ENCODE results near the gene TNPO1.

TNPO1 gene

DNA sequence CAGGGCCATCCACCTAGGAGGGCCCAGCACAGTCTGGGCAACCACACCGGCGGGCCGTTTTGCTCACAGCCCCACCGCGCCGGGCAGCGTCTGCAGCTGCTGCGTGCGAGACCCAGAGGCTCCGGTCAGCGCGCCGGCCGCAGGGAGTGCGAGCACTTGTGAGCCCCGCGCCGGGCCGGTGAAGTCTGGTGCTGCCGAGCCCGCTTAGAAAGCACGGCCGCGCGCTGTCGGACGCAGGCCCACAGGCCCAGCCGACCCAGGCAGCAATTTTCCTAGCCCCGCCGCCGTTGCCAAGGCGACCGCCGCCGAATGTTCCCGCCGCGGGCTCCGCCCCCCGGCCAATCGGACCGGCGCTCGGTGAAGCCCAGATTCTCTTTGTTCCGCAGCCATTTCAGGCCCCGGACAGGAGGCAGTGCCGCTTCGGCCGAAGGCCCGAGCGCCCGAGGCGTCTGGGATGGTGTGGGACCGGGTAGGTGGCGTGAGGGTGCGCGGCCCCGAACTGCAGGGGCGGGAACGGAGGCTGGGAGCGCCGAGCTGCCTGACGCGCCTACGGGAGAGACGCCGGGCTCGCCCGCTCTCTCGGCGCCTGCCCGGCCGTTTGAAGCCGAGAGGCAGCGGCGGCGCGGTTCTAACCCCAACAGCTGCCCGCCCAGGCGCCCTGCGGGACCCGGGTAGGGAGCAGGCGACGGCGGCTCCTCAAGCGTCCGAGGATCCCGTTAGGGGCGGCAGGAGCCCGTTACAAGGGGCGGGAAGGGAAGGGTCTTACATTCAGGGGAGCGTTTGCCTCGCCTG is at the start of gene TNPO1:
TNPO1 (plus strand) TSS at position 378 of the 792 bp plus-strand sequence; CDS start at position 455, 77 bp downstream.
- TF ChIP-seq GATA3 (IDR thresholded peaks at IDR 0.05; ENCODE audit: low read depth, low read length) (no peak), GATA2 (IDR thresholded peaks at IDR 0.05; ENCODE audit: low read depth, low read length) (no peak)

DNA sequence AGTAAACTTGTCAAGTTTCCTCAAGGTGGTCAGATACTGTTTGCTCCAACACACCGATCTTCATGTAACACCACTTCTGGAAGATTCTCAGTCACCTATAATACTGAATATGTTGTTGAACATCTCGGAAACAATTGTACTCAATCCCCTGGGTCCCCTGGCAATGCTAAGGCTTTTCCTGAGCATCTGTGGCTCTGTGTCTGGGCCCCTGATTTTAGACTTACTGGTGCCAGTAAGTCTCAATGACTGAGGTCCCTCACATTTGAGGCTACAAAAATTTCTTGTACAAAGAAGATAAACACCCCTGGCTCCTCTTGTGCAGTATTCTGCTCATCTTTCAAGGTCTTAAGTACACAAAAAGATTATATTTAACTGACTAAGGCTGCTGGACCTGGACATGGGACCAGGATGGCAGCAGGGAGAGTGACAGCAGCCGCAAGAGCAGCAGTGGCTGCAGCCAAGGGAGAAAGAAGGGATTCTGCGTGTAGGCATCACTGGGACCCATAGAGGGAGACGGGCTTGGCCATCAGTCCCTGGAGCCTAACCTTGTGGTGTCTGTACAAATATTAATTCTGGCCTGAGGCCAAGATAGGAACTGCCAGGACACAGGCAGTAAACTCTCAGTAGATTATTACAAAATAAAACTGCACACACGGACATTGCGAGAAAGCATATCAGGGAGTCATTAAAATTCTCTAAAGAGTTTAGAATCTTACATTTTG is 49.0 kb upstream of the TNPO1 start:
- TF ChIP-seq GATA2 (IDR thresholded peaks at IDR 0.05; ENCODE audit: low read depth, low read length) (no peak), GATA3 (IDR thresholded peaks at IDR 0.05; ENCODE audit: low read depth, low read length) (no peak)

DNA sequence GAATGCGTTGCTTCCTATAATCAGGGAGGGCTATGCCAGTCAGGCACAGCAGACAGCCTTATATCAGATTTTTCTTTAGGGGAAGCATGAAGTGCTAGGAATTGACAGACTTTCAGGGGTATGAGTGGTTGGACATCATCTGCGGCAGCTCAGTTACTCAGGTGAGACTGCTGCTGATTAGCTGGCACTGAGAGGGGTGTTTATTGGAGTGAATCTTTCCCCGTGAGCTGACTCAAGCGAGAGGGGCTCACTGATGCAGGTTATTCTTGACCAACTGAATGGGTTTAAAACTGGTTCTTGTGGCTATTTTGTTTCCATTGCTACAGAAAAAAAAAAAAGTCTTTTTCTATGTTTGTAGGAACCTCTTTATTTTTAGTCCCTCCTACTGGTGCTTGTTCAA is 46.2 kb upstream of the TNPO1 start:
- no peak for TF ChIP-seq GATA2 (IDR thresholded peaks at IDR 0.05; ENCODE audit: low read depth, low read length)
- TF ChIP-seq GATA3 (IDR thresholded peaks at IDR 0.05; ENCODE audit: low read depth, low read length), result no peak

DNA sequence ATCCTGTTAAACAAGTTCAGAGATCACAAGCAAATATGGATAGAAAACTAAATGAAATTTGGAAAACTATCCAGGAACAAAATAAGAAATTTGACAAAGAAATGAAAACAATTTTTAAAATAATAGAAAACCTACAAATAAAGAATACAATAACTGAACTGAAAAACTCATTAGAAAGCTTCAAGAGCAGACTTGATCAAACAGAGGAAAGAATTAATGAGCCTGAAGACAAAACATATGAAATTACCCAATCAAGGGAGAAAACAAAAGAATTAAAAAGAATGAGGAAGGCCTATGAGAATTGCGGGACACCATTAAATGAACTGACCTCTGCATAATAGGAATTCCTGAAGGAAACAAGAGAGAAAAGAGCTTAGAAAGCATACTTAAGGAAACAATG is 39.8 kb upstream of the TNPO1 start:
- TF ChIP-seq GATA2 (IDR thresholded peaks at IDR 0.05; ENCODE audit: low read depth, low read length) (no peak), GATA3 (IDR thresholded peaks at IDR 0.05; ENCODE audit: low read depth, low read length) (no peak)

GRCh38 chr5:72779520-72779919 is 36.9 kb upstream of the TNPO1 start:
- TF ChIP-seq GATA3 (IDR thresholded peaks at IDR 0.05; ENCODE audit: low read depth, low read length) (no peak), GATA2 (IDR thresholded peaks at IDR 0.05; ENCODE audit: low read depth, low read length) (no peak)

DNA sequence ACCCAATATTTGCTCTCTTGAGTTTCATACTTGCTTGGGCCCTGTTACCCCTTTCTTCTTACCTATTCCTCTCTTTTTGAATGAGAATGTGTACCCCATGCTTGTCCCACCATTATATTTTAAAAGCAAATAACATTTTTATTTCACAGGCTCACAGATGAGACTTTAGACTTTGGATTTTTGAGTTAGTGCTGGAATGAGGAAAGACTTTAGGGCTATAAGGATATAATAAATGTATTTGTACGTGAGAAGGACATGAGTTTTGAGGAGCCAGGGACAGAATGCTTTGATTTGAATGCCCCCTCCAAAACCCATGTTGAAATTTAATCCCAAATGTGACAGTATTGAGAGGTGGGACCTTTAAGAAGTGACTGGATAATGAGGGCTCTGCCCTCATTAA is 33.1 kb upstream of the TNPO1 start:
- TF ChIP-seq GATA3 (IDR thresholded peaks at IDR 0.05; ENCODE audit: low read depth, low read length) (no peak), GATA2 (IDR thresholded peaks at IDR 0.05; ENCODE audit: low read depth, low read length) (no peak)

DNA sequence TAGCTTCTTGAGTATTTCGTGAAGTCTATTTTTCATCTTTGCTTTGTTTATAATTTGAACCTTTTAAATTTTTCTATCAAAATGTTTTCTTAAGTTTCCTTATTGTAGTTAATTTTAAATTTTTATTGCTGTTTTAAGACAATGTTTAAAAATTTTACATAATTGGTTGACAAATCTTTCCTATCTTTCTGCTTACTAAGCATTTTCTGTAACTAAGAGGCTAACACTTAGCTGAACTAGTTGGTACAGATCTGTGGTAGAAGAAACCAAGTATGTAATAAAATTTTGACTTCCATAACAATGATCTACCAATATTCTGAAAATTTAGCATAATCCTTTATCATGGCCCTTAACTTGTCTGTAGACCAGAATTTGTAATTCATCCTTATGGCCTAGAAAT is 32.3 kb upstream of the TNPO1 start:
- TF ChIP-seq GATA2 (IDR thresholded peaks at IDR 0.05; ENCODE audit: low read depth, low read length) (no peak), GATA3 (IDR thresholded peaks at IDR 0.05; ENCODE audit: low read depth, low read length) (no peak)

GRCh38 chr5:72785801-72786200 is 30.7 kb upstream of the TNPO1 start:
- no peak for TF ChIP-seq GATA2 (IDR thresholded peaks at IDR 0.05; ENCODE audit: low read depth, low read length)
- TF ChIP-seq GATA3 (IDR thresholded peaks at IDR 0.05; ENCODE audit: low read depth, low read length), result no peak

- no peak for TF ChIP-seq GATA3 (IDR thresholded peaks at IDR 0.05; ENCODE audit: low read depth, low read length)
- no peak for TF ChIP-seq GATA2 (IDR thresholded peaks at IDR 0.05; ENCODE audit: low read depth, low read length)
Observed at GRCh38 chr5:72786676-72787075, 29.8 kb upstream of the TNPO1 start.

DNA sequence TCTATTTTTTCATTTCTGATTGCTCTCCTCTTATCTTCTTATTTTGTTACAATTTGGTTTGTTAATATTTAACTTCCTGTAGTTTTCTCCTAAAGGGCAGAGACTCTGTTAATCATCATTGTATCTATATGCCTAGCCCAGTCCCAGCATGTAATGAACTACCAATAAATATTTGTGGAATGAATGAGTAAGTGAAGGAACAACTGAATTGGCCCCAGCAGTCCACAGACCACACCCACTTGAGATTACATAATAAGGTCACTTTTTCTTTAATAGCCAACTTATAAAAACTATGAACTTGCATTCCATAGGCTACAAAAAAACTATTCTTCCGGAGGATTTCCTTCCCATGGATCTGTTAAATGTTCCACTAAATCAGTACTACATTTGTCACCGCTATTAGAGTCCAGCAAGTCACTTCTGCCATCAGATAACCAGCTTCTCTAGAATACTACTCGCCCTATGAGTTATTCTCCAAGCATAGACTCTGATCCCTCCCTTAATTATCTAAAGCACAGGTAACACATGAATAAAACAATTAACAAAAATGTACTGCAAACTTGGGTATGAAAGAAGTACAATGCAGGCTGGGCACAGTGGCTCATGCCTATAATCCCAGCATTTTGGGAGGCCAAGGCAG is 27.5 kb upstream of the TNPO1 start:
- no peak for TF ChIP-seq GATA2 (IDR thresholded peaks at IDR 0.05; ENCODE audit: low read depth, low read length)
- TF ChIP-seq GATA3 (IDR thresholded peaks at IDR 0.05; ENCODE audit: low read depth, low read length), result no peak

GRCh38 chr5:72790186-72790585 is 26.3 kb upstream of the TNPO1 start:
- TF ChIP-seq GATA2 (IDR thresholded peaks at IDR 0.05; ENCODE audit: low read depth, low read length) (no peak), GATA3 (IDR thresholded peaks at IDR 0.05; ENCODE audit: low read depth, low read length) (no peak)

GRCh38 chr5:72796001-72796400 is 20.5 kb upstream of the TNPO1 start:
- TF ChIP-seq GATA3 (IDR thresholded peaks at IDR 0.05; ENCODE audit: low read depth, low read length), result no peak
- no peak for TF ChIP-seq GATA2 (IDR thresholded peaks at IDR 0.05; ENCODE audit: low read depth, low read length)

- TF ChIP-seq GATA3 (IDR thresholded peaks at IDR 0.05; ENCODE audit: low read depth, low read length) (no peak), GATA2 (IDR thresholded peaks at IDR 0.05; ENCODE audit: low read depth, low read length) (no peak)
Observed at GRCh38 chr5:72799721-72800120, 16.7 kb upstream of the TNPO1 start.

- TF ChIP-seq GATA3 (IDR thresholded peaks at IDR 0.05; ENCODE audit: low read depth, low read length) (no peak), GATA2 (IDR thresholded peaks at IDR 0.05; ENCODE audit: low read depth, low read length) (no peak)
Observed at GRCh38 chr5:72811849-72812248, 4.6 kb upstream of the TNPO1 start.
